NCI-H748 (cell line): ENCODE data around the gene ACSL4.

Source experiments
- DNase-seq: peaks from one replicate; lab custom pipeline; 2025; ENCODE audit not compliant: unreplicated experiment; lab: John Stamatoyannopoulos, UW

ACSL4 gene

DNA sequence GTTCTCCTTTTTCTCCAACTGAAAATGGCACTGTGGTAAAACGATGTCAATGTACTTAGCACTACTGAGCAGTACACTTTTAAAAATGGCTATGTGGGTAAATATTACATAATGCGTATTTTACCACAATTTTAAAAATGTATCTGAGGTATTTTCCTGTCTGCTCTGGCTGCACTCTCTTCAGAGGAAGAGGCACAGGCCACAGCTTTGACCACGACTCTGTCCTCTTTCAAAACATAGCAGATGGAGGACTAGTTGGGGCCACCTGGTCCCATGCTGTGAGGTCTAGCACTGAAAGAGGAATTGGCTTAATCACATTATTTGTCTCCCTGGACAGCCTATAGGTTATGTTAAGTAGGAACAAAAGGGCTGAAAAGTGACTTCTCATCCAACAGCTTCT lies 113.3 kb downstream of the ACSL4 start:
- DNase-seq, result no peak

GRCh38 chrX:109614951-109615350 lies 118.1 kb downstream of the ACSL4 start:
- DNase-seq, result no peak

GRCh38 chrX:109601486-109601885 lies 131.6 kb downstream of the ACSL4 start:
- no peak for DNase-seq

DNA sequence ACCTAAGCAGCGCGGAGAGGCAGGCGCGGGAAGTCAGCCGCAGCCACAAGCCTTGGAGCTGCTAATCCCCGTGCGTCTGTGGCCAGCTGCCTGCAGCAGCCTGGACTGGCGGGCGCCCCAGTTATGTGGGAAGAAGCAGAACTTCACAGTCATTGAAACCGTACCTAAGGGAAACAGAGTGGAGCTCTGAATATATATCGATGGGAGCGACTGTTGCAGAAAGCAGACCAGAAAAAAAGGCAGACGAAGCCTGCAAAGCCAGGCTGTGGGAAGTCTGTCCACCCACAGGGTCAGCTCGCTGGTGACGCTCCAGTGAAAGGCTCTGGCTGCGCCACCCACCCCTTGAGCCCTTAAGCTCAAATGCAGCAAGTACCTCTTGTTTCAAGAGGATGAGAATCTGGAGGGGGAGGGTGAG lies 132.8 kb downstream of the ACSL4 start:
- DNase-seq, result no peak

DNA sequence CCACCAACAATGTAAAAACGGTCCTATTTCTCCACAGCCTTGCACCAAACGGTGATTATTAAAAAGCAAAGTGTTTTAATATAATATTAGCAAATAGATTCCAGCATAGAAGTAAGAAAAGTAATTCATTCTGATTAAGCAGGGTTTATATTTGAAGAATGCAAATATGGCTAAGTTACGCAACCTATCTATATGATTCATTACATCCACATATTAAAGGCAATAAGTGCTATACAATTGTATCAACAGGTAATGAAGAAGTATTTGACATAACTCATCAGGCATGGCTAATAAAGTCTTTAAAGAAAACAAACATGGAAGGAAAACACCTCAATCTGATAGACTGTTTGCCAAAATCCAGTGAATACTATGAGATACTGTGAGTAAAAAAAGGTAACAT lies 137.0 kb downstream of the ACSL4 start:
- no peak for DNase-seq
